GM23338 (cell line): ENCODE data around the gene MNX1. TPM values are rescaled to one million over a fixed set of nuclear protein-coding genes. Genes with fewer than 3 reads are reported as not detected.

ENCODE experiments used
- ATAC-seq: fragments of 200-7000 bp; cut with Tn5 transposase; 3 replicates; pipeline ENCODE4 v1.9.1; 2020
- DNase-seq: peaks from one replicate; pipeline ENCODE4 v3.0.0-alpha.2; 2015; ENCODE audit warnings: low spot score
- H2AFZ ChIP-seq: fragments of 200-600 bp; sonication (generic); 2 replicates; pipeline ENCODE4 v1.8.0; 2016; ENCODE audit warnings: antibody characterized with exemption, mild to moderate bottlenecking, moderate library complexity
- H3F3A ChIP-seq: fragments of 200-600 bp; sonication (generic); replicated peaks from 2 replicates; pipeline ENCODE4 v1.8.0; 2017; ENCODE audit warnings: antibody characterized with exemption, mixed run types, low read depth
- H3K27ac ChIP-seq: fragments of 200-600 bp; sonication (generic); 2 replicates; pipeline ENCODE4 v1.6.1; 2016; ENCODE audit warnings: low read depth
- H3K27me3 ChIP-seq: fragments of 200-600 bp; sonication (generic); 2 replicates; pipeline ENCODE4 v1.8.0; 2016; ENCODE audit warnings: mild to moderate bottlenecking, mixed run types, moderate library complexity; ENCODE audit not compliant: insufficient read depth
- H3K36me3 ChIP-seq: fragments of 200-600 bp; sonication (generic); 2 replicates; pipeline ENCODE4 v1.8.0; 2016; ENCODE audit warnings: mild to moderate bottlenecking; ENCODE audit not compliant: insufficient read depth
- H3K4me1 ChIP-seq: fragments of 200-600 bp; sonication (generic); 2 replicates; pipeline ENCODE4 v1.8.0; 2016; ENCODE audit warnings: mild to moderate bottlenecking, moderate library complexity; ENCODE audit not compliant: insufficient read depth
- H3K4me2 ChIP-seq: fragments of 200-600 bp; sonication (generic); 2 replicates; pipeline ENCODE4 v1.7.1; 2017; ENCODE audit warnings: mixed run types
- H3K4me3 ChIP-seq: fragments of 200-600 bp; sonication (generic); 2 replicates; pipeline ENCODE4 v1.6.1; 2016; ENCODE audit warnings: mixed run types
- H3K79me2 ChIP-seq: fragments of 200-600 bp; sonication (generic); replicated peaks from 2 replicates; pipeline ENCODE4 v1.8.0; 2017; ENCODE audit warnings: mild to moderate bottlenecking; ENCODE audit not compliant: insufficient read depth
- H3K9me2 ChIP-seq: fragments of 200-600 bp; sonication (generic); 2 replicates; pipeline ENCODE4 v1.8.0; 2017; ENCODE audit not compliant: insufficient read depth
- H4K20me1 ChIP-seq: fragments of 200-600 bp; sonication (generic); replicated peaks from 2 replicates; pipeline ENCODE4 v1.8.0; 2017; ENCODE audit warnings: mild to moderate bottlenecking; ENCODE audit not compliant: insufficient read depth
- H3K27ac Mint-ChIP-seq: 2 replicates; pipeline ENCODE4 v1.8.0; 2020; ENCODE audit warnings: inconsistent platforms, mild to moderate bottlenecking, moderate library complexity, mixed read lengths
- H3K27me3 Mint-ChIP-seq: 3 replicates; pipeline ENCODE4 v1.8.0; 2022; ENCODE audit warnings: low read depth, mild to moderate bottlenecking, moderate library complexity, mixed read lengths, inconsistent platforms; ENCODE audit not compliant: insufficient read depth, poor library complexity
- H3K36me3 Mint-ChIP-seq: 3 replicates; pipeline ENCODE4 v1.8.0; 2021; ENCODE audit warnings: low read depth, mild to moderate bottlenecking, inconsistent platforms, moderate library complexity, mixed read lengths
- H3K4me1 Mint-ChIP-seq: 3 replicates; pipeline ENCODE4 v1.8.0; 2020; ENCODE audit warnings: mild to moderate bottlenecking, inconsistent platforms, mixed read lengths
- H3K4me3 Mint-ChIP-seq: 3 replicates; pipeline ENCODE4 v1.8.0; 2021; ENCODE audit warnings: moderate library complexity, mild to moderate bottlenecking, inconsistent platforms, mixed read lengths
- H3K9me3 Mint-ChIP-seq: 3 replicates; pipeline ENCODE4 v1.8.0; 2020; ENCODE audit warnings: moderate library complexity, mild to moderate bottlenecking, inconsistent platforms, mixed read lengths
- EZH2 ChIP-seq: fragments of 200-600 bp; sonication (generic); IDR thresholded peaks from one replicate; pipeline ENCODE4 v1.8.0; 2017; ENCODE audit warnings: antibody characterized with exemption, mild to moderate bottlenecking, low read depth; ENCODE audit not compliant: unreplicated experiment
- EZH2phosphoT487 ChIP-seq: fragments of 200-600 bp; sonication (generic); IDR thresholded peaks from one replicate; pipeline ENCODE4 v1.8.1; 2018; ENCODE audit warnings: antibody characterized with exemption; ENCODE audit not compliant: unreplicated experiment
- JUNB ChIP-seq: IDR thresholded peaks from one replicate; pipeline ENCODE4 v1.6.1; 2016; ENCODE audit warnings: antibody characterized with exemption; ENCODE audit not compliant: unreplicated experiment
- STAT1 ChIP-seq: IDR thresholded peaks from one replicate; pipeline ENCODE4 v1.6.1; 2016; ENCODE audit warnings: antibody characterized with exemption; ENCODE audit not compliant: unreplicated experiment
- ZNF331 ChIP-seq: fragments of 250-450 bp; sonication (Bioruptor Pico); IDR thresholded peaks from 2 replicates; pipeline ENCODE4 v1.5.0; 2020; ENCODE audit warnings: low read depth, mild to moderate bottlenecking, moderate library complexity
- polyA plus RNA-seq: library from polyadenylated mRNA; unstranded; fragments of >200 nt; fragmentation: Nextera tagmentation; extraction: Ambion mirVana; gene quantifications from 2 replicates; pipeline ENCODE4 v1.2.1, GENCODE V29; 2016
- total RNA-seq: library from RNA; depleted of rRNA; stranded (reverse); fragments of >200 nt; shearing (Covaris generic); gene quantifications from 2 replicates; pipeline ENCODE4 v1.2.3, GENCODE V29; 2014
- TF ChIP-seq, protein P1 (sequence below): IDR thresholded peaks from one replicate; pipeline ENCODE4 v1.6.1; 2018; ENCODE audit warnings: antibody characterized with exemption; ENCODE audit not compliant: unreplicated experiment

MNX1 gene
- total and polyA plus RNA-seq, 2 experiments from 2014 or later = 0.14 to 0.24 TPM

GRCh38 chr7:157018328-157018996 is 8.0 kb upstream of the MNX1 start:
- Histone ChIP-seq H3K79me2 (no peaks in the 10 kb centered on the region), H3K36me3 (no peaks in the 10 kb centered on the region), H3K4me2 (peak overlapping the region; percentile 70), H3K27ac (no peak overlapping the region), H3K27me3 (peaks cover 100% of the 10 kb centered on the region), H3K4me3 (peak overlapping the region; percentile 49), H4K20me1 (peaks cover 27% of the 10 kb centered on the region), H2AFZ (no peak overlapping the region), H3F3A (peaks cover 44% of the 10 kb centered on the region), H3K9me2 (no peaks in the 10 kb centered on the region), H3K4me1 (peaks cover 79% of the 10 kb centered on the region)
- DNase-seq (no peak), ATAC-seq (no peak)
- peaks cover 5% of the 10 kb centered on the region; the same call in 1 of the 3 replicates for H3K9me3 Mint-ChIP-seq
- H3K4me1 Mint-ChIP-seq = peaks cover 58% of the 10 kb centered on the region
- peak overlapping the region; percentile 71 for H3K4me3 Mint-ChIP-seq
- TF ChIP-seq EZH2phosphoT487 = peak; percentile 87
- TF ChIP-seq STAT1 = no peak
- TF ChIP-seq ZNF331 (CRISPR knock-in tag) = no peak
- TF ChIP-seq JUNB = no peak
- TF ChIP-seq EZH2 = peak; percentile 99
- no peaks in the 10 kb centered on the region for H3K36me3 Mint-ChIP-seq
- H3K27ac Mint-ChIP-seq = no peak overlapping the region
- H3K27me3 Mint-ChIP-seq = peaks cover 98% of the 10 kb centered on the region

- Histone ChIP-seq H3K4me2 (peak overlapping the region; percentile 70), H3F3A (peaks cover 40% of the 10 kb centered on the region), H2AFZ (no peak overlapping the region; the same call in 1 of the 2 replicates), H3K4me3 (peak overlapping the region; percentile 49), H3K4me1 (peaks cover 79% of the 10 kb centered on the region), H3K79me2 (no peaks in the 10 kb centered on the region), H3K27ac (no peak overlapping the region), H3K27me3 (peaks cover 100% of the 10 kb centered on the region), H3K36me3 (no peaks in the 10 kb centered on the region), H3K9me2 (no peaks in the 10 kb centered on the region), H4K20me1 (peaks cover 21% of the 10 kb centered on the region)
- Mint-ChIP-seq H3K27me3 (peaks cover 98% of the 10 kb centered on the region), H3K4me3 (peak overlapping the region; percentile 17; the same call in 1 of the 3 replicates), H3K27ac (no peak overlapping the region), H3K9me3 (peaks cover 5% of the 10 kb centered on the region; the same call in 1 of the 3 replicates), H3K36me3 (no peaks in the 10 kb centered on the region), H3K4me1 (peaks cover 60% of the 10 kb centered on the region)
- TF ChIP-seq, protein P1, sequence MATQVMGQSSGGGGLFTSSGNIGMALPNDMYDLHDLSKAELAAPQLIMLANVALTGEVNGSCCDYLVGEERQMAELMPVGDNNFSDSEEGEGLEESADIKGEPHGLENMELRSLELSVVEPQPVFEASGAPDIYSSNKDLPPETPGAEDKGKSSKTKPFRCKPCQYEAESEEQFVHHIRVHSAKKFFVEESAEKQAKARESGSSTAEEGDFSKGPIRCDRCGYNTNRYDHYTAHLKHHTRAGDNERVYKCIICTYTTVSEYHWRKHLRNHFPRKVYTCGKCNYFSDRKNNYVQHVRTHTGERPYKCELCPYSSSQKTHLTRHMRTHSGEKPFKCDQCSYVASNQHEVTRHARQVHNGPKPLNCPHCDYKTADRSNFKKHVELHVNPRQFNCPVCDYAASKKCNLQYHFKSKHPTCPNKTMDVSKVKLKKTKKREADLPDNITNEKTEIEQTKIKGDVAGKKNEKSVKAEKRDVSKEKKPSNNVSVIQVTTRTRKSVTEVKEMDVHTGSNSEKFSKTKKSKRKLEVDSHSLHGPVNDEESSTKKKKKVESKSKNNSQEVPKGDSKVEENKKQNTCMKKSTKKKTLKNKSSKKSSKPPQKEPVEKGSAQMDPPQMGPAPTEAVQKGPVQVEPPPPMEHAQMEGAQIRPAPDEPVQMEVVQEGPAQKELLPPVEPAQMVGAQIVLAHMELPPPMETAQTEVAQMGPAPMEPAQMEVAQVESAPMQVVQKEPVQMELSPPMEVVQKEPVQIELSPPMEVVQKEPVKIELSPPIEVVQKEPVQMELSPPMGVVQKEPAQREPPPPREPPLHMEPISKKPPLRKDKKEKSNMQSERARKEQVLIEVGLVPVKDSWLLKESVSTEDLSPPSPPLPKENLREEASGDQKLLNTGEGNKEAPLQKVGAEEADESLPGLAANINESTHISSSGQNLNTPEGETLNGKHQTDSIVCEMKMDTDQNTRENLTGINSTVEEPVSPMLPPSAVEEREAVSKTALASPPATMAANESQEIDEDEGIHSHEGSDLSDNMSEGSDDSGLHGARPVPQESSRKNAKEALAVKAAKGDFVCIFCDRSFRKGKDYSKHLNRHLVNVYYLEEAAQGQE = no peak
- TF ChIP-seq EZH2 (peak; percentile 71), ZNF331 (CRISPR knock-in tag) (no peak)
- DNase-seq (peak; percentile 42), ATAC-seq (peak; percentile 1; the same call in 1 of the 3 replicates)
Observed at GRCh38 chr7:157017603-157018327, 7.3 kb upstream of the MNX1 start.
